ENCODE results near the gene REEP6.

DNA sequence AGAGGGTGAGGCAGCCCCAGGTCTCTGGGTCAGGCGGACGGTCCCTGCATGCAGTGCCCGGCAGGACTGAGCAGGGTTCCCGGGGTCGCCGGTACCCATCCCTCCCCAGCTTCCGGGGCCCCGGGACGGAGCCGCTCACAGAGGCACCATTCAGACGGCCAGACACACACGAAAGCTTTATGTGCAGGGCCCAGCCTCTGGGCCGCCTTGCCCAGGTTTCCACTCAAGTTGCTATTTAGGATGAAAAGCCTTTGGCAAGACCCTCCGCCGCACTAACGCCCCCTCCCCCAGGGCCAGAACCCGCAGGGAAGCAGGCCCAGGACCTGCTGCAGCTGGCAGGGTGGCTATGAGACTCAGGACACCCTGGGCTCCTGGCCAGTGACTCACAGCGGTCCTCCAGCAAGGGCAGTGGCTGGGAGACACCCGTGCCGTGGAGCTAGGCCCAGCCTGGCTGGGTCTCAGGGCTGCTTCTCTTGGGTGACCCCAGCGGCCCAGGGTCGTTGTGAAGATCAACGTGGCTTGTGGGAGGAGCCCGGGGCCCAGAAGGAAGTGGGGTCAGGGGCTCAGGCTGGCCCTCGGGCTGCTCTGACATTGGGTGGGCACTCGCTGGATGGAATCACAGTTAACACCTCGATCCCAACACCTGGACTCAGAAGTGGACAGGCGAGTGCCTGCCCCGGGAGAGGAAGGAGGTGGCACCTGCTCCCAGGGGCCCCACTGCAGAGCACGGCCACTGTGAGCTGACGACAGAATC, 16.8 kb upstream of the REEP6 start:
- TF ChIP-seq GATA2 (IDR thresholded peaks at IDR 0.05; ENCODE audit: low read depth, low read length) (no peak), GATA3 (IDR thresholded peaks at IDR 0.05; ENCODE audit: low read depth, low read length) (no peak)

Measured in SH-SY5Y (cell line).